ENCODE results near the gene STK32B.

Gene STK32B

GRCh38 chr4:5547651-5548249, 496.5 kb downstream of the STK32B start:
- DNase-seq, result no peak
